Measurements from ENCODE around the gene HP. TPM values are rescaled to one million over a fixed set of nuclear protein-coding genes. Genes with fewer than 3 reads are reported as not detected.

HP gene
- total and polyA plus RNA-seq, 2 of the 4 experiments (the other 2 are of a cell fraction) = not detected

DNA sequence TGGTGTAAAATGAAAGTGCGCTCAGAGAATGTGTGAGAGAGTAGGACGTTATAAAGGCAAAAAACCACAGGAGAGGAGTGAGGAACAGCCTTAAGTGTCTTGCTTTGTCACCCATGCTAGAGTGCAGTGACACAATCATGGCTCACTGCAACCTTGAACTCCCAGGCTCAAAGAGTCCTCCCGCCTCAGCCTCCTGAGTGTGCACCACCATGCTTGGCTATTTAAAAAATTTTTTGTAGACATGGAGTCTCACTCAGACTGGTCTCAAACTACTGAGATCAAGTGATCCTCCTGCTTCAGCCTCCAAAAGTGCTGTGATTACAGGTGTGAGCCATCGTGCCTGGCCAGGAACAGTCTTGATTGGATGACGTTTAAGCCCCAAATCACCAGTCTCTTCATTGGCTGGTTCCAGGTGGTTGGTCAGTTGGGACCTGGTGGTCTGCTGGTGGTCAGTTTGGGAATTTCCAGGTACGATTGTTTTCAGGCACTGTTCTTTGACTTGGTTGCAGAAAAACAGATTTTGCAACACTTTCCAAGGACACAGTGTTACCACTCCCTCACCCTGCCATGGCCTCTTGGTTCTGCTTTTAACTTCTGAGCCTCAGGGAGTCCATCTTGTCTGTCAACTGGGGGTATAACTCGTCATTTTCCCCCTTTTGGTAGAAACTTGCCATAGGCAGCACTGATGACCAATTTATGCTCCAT, 24.6 kb upstream of the HP start:
- Histone ChIP-seq H3K9ac (ENCODE audit: low read depth, low read length) (no peak overlapping the region), H3K27me3 (ENCODE audit: control insufficient read depth, insufficient read depth, low read length) (no peaks in the 10 kb centered on the region), H3K9me3 (ENCODE audit: control insufficient read depth, insufficient read depth, low read length) (no peaks in the 10 kb centered on the region), H3K4me3 (ENCODE audit: insufficient read depth, low read depth, low read length) (no peak overlapping the region), H3K23ac (ENCODE audit: low read depth, low read length) (no peak overlapping the region), H2BK15ac (ENCODE audit: low read depth, low read length) (no peak overlapping the region), H3K14ac (replicated peaks; ENCODE audit: low read depth, low read length) (no peak overlapping the region), H2AFZ (replicated peaks; ENCODE audit: low read length, poor library complexity) (no peak overlapping the region), H3K4me2 (ENCODE audit: low read depth, low read length) (no peak overlapping the region), H2AK9ac (replicated peaks; ENCODE audit: low read depth, low read length, poor library complexity) (no peak overlapping the region), H4K20me1 (ENCODE audit: insufficient read depth, low read length) (no peaks in the 10 kb centered on the region), H4K91ac (ENCODE audit: insufficient read depth, low read depth, low read length) (no peak overlapping the region), H3K27ac (ENCODE audit: insufficient read depth, low read length) (no peak overlapping the region), H2BK20ac (ENCODE audit: low read depth, low read length) (no peak overlapping the region), H2BK5ac (ENCODE audit: low read depth, low read length, poor library complexity, severe bottlenecking) (no peak overlapping the region), H3K4ac (ENCODE audit: low read depth, low read length) (no peak overlapping the region), H3K36me3 (ENCODE audit: control insufficient read depth, insufficient read depth, low read length) (no peaks in the 10 kb centered on the region), H2BK120ac (ENCODE audit: low read depth, low read length) (no peak overlapping the region), H4K5ac (ENCODE audit: low read depth, low read length) (no peak overlapping the region), H3K79me1 (ENCODE audit: low read depth in 1 of 2, low read length in 2 of 2) (no peaks in the 10 kb centered on the region), H3K18ac (ENCODE audit: low read depth, low read length) (no peak overlapping the region), H2AK5ac (ENCODE audit: low read depth, low read length) (no peak overlapping the region), H3K56ac (ENCODE audit: extremely low read depth, insufficient read depth, low read length) (no peak overlapping the region), H3K9me1 (ENCODE audit: insufficient read depth, low read length) (0 out of 2 replicates have a peak, but pooled peaks cover 3% of the 10 kb centered on the region), H4K8ac (ENCODE audit: low read depth in 2 of 2, low read length in 2 of 2) (no peak overlapping the region), H3K4me1 (ENCODE audit: control insufficient read depth, insufficient read depth, low read length) (no peaks in the 10 kb centered on the region)
- WGBS, 2 experiments (ENCODE audit: extremely low coverage in 2 of 2, insufficient read length in 1 of 2) = 80% methylated on average over 1 of the region's 7 CpGs; no CpG with 5 or more reads in 1 of the 2 experiments
- ATAC-seq (ENCODE audit: low read depth) = no peak
- in situ Hi-C loops (cut with MboI; ENCODE audit: low sequenced_read_pairs) = no loop called here
- POLR2A ChIA-PET (ENCODE audit: unreplicated experiment) = no interaction called here
- no peak for TF ChIP-seq MXI1 (IDR thresholded peaks at IDR 0.05; ENCODE audit: borderline replicate concordance, low read depth, low read length)
- TF ChIP-seq SMC3 (IDR thresholded peaks at IDR 0.05; ENCODE audit: low read depth, low read length) = no peak
- TF ChIP-seq, protein P1, sequence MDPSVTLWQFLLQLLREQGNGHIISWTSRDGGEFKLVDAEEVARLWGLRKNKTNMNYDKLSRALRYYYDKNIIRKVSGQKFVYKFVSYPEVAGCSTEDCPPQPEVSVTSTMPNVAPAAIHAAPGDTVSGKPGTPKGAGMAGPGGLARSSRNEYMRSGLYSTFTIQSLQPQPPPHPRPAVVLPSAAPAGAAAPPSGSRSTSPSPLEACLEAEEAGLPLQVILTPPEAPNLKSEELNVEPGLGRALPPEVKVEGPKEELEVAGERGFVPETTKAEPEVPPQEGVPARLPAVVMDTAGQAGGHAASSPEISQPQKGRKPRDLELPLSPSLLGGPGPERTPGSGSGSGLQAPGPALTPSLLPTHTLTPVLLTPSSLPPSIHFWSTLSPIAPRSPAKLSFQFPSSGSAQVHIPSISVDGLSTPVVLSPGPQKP (IDR thresholded peaks at IDR 0.05; ENCODE audit: borderline replicate concordance, low read depth, low read length) = no peak
- TF ChIP-seq, protein P2, sequence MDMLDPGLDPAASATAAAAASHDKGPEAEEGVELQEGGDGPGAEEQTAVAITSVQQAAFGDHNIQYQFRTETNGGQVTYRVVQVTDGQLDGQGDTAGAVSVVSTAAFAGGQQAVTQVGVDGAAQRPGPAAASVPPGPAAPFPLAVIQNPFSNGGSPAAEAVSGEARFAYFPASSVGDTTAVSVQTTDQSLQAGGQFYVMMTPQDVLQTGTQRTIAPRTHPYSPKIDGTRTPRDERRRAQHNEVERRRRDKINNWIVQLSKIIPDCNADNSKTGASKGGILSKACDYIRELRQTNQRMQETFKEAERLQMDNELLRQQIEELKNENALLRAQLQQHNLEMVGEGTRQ (IDR thresholded peaks at IDR 0.05; ENCODE audit: low read depth, low read length) = no peak
- TF ChIP-seq RFX5 (IDR thresholded peaks at IDR 0.05; ENCODE audit: low read depth, low read length) = no peak
- no peak for TF ChIP-seq NFE2L2 (IDR thresholded peaks at IDR 0.05; ENCODE audit: low read depth, low read length)
- no TSS peak for BruUV-seq (replicated peaks)
- intact Hi-C loops (cut with micrococcal nuclease) = loop anchor here (10.0 kb wide), 1 partner anchor 65 kb away; the partner anchor contains the start of genes DHX38 and TXNL4B
- CTCF ChIA-PET = no interaction called here
- dilution Hi-C loops (cut with HindIII; ENCODE audit: low sequenced_read_pairs, unreplicated experiment) = no loop called here
- DNase-seq = no peak

Data from IMR-90 (cell line).